GM12878 (cell line): Measurements from ENCODE around the gene ARID3A. TPM values are rescaled to one million over a fixed set of nuclear protein-coding genes. Genes with fewer than 3 reads are reported as not detected.

Experiments
- ATAC-seq: fragments of 200-7000 bp; cut with Tn5 transposase; 3 replicates; pipeline ENCODE4 v1.9.1; 2020; ENCODE audit warnings: mild to moderate bottlenecking, moderate library complexity
- BruUV-seq: library from RNA; stranded (reverse); fragments of 400-500 nt; replicated peaks from 2 replicates; lab custom pipeline; 2021; lab: Mats Ljungman, UMichigan
- CTCF ChIA-PET: fragments of 300-600 bp; sonication (Branson Sonifier 250); formaldehyde crosslinking; extraction: SDS; loops from one replicate; lab custom pipeline; 2021; ENCODE audit warnings: inconsistent platforms; lab: Yijun Ruan, JAX
- POLR2A ChIA-PET: fragments of 350-600 bp; formaldehyde crosslinking; extraction: SDS; loops from one replicate; lab custom pipeline; 2021; ENCODE audit warnings: inconsistent platforms; lab: Charles Lee
- RAD21 ChIA-PET: fragments of 300-600 bp; sonication (Branson Sonifier 250); formaldehyde crosslinking; loops from one replicate; lab custom pipeline; 2023; ENCODE audit warnings: antibody characterized with exemption; ENCODE audit not compliant: unreplicated experiment; lab: Charles Lee
- SMC1A ChIA-PET: fragments of 300-600 bp; sonication (Branson Sonifier 250); formaldehyde crosslinking; loops from one replicate; lab custom pipeline; 2023; ENCODE audit not compliant: unreplicated experiment, uncharacterized antibody; lab: Charles Lee
- DNase-seq: peaks from one replicate; pipeline ENCODE4 v3.0.0-alpha.2; 2011; ENCODE audit warnings: low read depth, low spot score
- FAIRE-seq: peaks from 3 replicates; lab custom pipeline; 2011; peaks lifted over from hg19 to GRCh38; lab: Jason Lieb, UNC
- H2AFZ ChIP-seq: 2 replicates; pipeline ENCODE4 v1.6.0; 2011; ENCODE audit warnings: low read depth, low read length, control low read depth; ENCODE audit not compliant: control insufficient read depth
- H3K27ac ChIP-seq: 2 replicates; pipeline ENCODE4 v1.5.1; 2011; ENCODE audit warnings: control low read depth; ENCODE audit not compliant: control insufficient read depth, insufficient read depth
- H3K27me3 ChIP-seq, 2 experiments: replicated peaks in 1 of 2; 2 replicates each; pipeline versions ENCODE4 v1.6.0 to v1.6.1; 2011; ENCODE audit warnings: low read length in 1 of 2; ENCODE audit not compliant: control insufficient read depth in 2 of 2, insufficient read depth in 2 of 2
- H3K36me3 ChIP-seq, 2 experiments: 2 replicates each; pipeline ENCODE4 v1.5.1; 2011; ENCODE audit warnings: low read length in 1 of 2; ENCODE audit not compliant: control insufficient read depth in 2 of 2, insufficient read depth in 2 of 2
- H3K4me1 ChIP-seq: 2 replicates; pipeline ENCODE4 v1.6.1; 2011; ENCODE audit warnings: mild to moderate bottlenecking, low read length, moderate library complexity, mixed read lengths; ENCODE audit not compliant: control insufficient read depth, insufficient read depth
- H3K4me2 ChIP-seq: 2 replicates; pipeline ENCODE4 v1.6.0; 2011; ENCODE audit warnings: control low read depth; ENCODE audit not compliant: control insufficient read depth, insufficient read depth
- H3K4me3 ChIP-seq: fragments of 200-600 bp; sonication (generic); 2 replicates; pipeline ENCODE4 v1.5.1; 2016
- H3K79me2 ChIP-seq: 2 replicates; pipeline ENCODE4 v1.6.0; 2011; ENCODE audit warnings: low read length; ENCODE audit not compliant: control insufficient read depth, insufficient read depth
- H3K9ac ChIP-seq: 2 replicates; pipeline ENCODE4 v1.8.0; 2011; ENCODE audit warnings: low read length, control low read depth, mixed read lengths; ENCODE audit not compliant: control insufficient read depth, insufficient read depth
- H3K9me3 ChIP-seq: replicated peaks from 3 replicates; pipeline ENCODE4 v1.5.1; 2011; ENCODE audit warnings: mild to moderate bottlenecking, low read length; ENCODE audit not compliant: control insufficient read depth, insufficient read depth
- H4K20me1 ChIP-seq: 2 replicates; pipeline ENCODE4 v1.6.0; 2011; ENCODE audit not compliant: control insufficient read depth, insufficient read depth
- CBX3 ChIP-seq: fragments of 200-600 bp; sonication (generic); IDR thresholded peaks from 2 replicates; pipeline ENCODE4 v1.6.1; 2016; ENCODE audit warnings: low read depth, borderline replicate concordance
- EGR1 ChIP-seq, 2 experiments: IDR thresholded peaks; 1 replicate in 1 of 2; 2 replicates in 1 of 2; pipeline ENCODE4 v1.6.1; 2011 to 2012; ENCODE audit warnings: low read depth in 2 of 2, low read length in 2 of 2, borderline replicate concordance in 1 of 2, mild to moderate bottlenecking in 1 of 2, moderate library complexity in 1 of 2
- IKZF2 ChIP-seq, 2 experiments: fragments of 450-650 bp; IDR thresholded peaks; 2 replicates each; pipeline ENCODE4 v1.6.1; 2017; ENCODE audit warnings: mild to moderate bottlenecking in 2 of 2, moderate library complexity in 2 of 2
- JUND ChIP-seq: IDR thresholded peaks from 2 replicates; pipeline ENCODE4 v1.6.1; 2012; ENCODE audit warnings: low read depth, mild to moderate bottlenecking, low read length, improper control_type of control experiment, moderate library complexity
- KAT2A ChIP-seq: conservative IDR thresholded peaks from 2 replicates; pipeline ENCODE4 v1.6.1; 2011; ENCODE audit warnings: low read depth, low read length; ENCODE audit not compliant: control insufficient read depth
- MXI1 ChIP-seq: fragments of 150-350 bp; IDR thresholded peaks from 2 replicates; pipeline ENCODE4 v1.6.1; 2011; ENCODE audit warnings: low read depth, mild to moderate bottlenecking, inconsistent platforms, low read length, improper control_type of control experiment
- RB1 ChIP-seq: fragments of 450-650 bp; formaldehyde crosslinking; IDR thresholded peaks from 2 replicates; pipeline ENCODE4 v1.6.1; 2017; ENCODE audit warnings: mild to moderate bottlenecking, borderline replicate concordance
- SMARCA5 ChIP-seq: fragments of 450-650 bp; IDR thresholded peaks from 2 replicates; pipeline ENCODE4 v1.6.1; 2017; ENCODE audit warnings: mild to moderate bottlenecking
- SP1 ChIP-seq: IDR thresholded peaks from one replicate; pipeline ENCODE4 v1.6.1; 2011; ENCODE audit warnings: low read depth, low read length
- SUZ12 ChIP-seq: fragments of 200-600 bp; sonication (generic); IDR thresholded peaks from one replicate; pipeline ENCODE4 v1.6.1; 2018; ENCODE audit warnings: antibody characterized with exemption, mild to moderate bottlenecking; ENCODE audit not compliant: unreplicated experiment
- ZNF207 ChIP-seq: fragments of 450-650 bp; IDR thresholded peaks from 2 replicates; pipeline ENCODE4 v1.6.1; 2014; ENCODE audit warnings: antibody characterized with exemption, mild to moderate bottlenecking, borderline replicate concordance
- WGBS: methylation state at CpG from one replicate; pipeline ENCODE4 v1.1.6; 2016; ENCODE audit warnings: low lambda C conversion rate; ENCODE audit not compliant: insufficient replicate concordance, insufficient coverage; ENCODE audit errors: missing lambda C conversion rate; 5-methylcytosine and 5-hydroxymethylcytosine counted together
- in situ Hi-C: fragments of 300-500 bp; cut with MboI; formaldehyde crosslinking; loops from 9 replicates; pipeline ENCODE4 v1.14.3; 2018; ENCODE audit warnings: mixed read lengths
- intact Hi-C: fragments of 100-400 bp; cut with micrococcal nuclease; formaldehyde crosslinking; loops from one replicate; pipeline ENCODE4 v1.14.2; 2022; ENCODE audit not compliant: unreplicated experiment
- polyA plus RNA-seq, 11 experiments: library from polyadenylated mRNA; depleted of rRNA in 4 of 11; unstranded in 6 of 11; stranded (reverse) in 5 of 11; fragments of >200 nt; fragmentation: Nextera tagmentation in 4 of 11; fragmentation: Illumina TruSeq in 1 of 11; extraction: Ambion mirVana in 4 of 11; extraction: Trizol in 1 of 11; gene quantifications; 1 replicate in 1 of 11; 2 replicates in 10 of 11; pipeline versions ENCODE4 v1.2.1 to v1.2.3, GENCODE V29; 2011 to 2016; ENCODE audit warnings: inconsistent platforms in 2 of 11, missing spikeins in 2 of 11, low read depth in 1 of 11
- total RNA-seq, 4 experiments: library from RNA; depleted of rRNA in 3 of 4; stranded (reverse); fragments of >200 nt in 3 of 4; fragmentation: Illumina TruSeq in 1 of 4; extraction: Trizol in 1 of 4; gene quantifications; 2 replicates each; pipeline versions ENCODE4 v1.2.1 to v1.2.3, GENCODE V29; 2013 to 2021
- TF ChIP-seq, protein P1 (sequence below), 3 experiments: IDR thresholded peaks in 2 of 3; conservative IDR thresholded peaks in 1 of 3; 2 replicates each; pipeline ENCODE4 v1.5.1; 2011; ENCODE audit warnings: low read depth in 3 of 3, low read length in 3 of 3, mild to moderate bottlenecking in 3 of 3, control low read depth in 2 of 3, moderate library complexity in 2 of 3, inconsistent platforms in 1 of 3, mixed read lengths in 1 of 3; ENCODE audit not compliant: control insufficient read depth in 2 of 3, insufficient read depth in 1 of 3; ENCODE audit errors: extremely low read depth in 1 of 3
- TF ChIP-seq, protein P2 (sequence below): IDR thresholded peaks from 2 replicates; pipeline ENCODE4 v1.6.1; 2012; ENCODE audit warnings: improper control_type of control experiment, low read depth, low read length; ENCODE audit not compliant: insufficient replicate concordance

The ARID3A gene
- total and polyA plus RNA-seq, 10 of the 15 experiments (the other 5 are each of a cell fraction or from before 2014, with no cell fraction given): 0.76 to 70.0 (median 16.7) TPM

DNA sequence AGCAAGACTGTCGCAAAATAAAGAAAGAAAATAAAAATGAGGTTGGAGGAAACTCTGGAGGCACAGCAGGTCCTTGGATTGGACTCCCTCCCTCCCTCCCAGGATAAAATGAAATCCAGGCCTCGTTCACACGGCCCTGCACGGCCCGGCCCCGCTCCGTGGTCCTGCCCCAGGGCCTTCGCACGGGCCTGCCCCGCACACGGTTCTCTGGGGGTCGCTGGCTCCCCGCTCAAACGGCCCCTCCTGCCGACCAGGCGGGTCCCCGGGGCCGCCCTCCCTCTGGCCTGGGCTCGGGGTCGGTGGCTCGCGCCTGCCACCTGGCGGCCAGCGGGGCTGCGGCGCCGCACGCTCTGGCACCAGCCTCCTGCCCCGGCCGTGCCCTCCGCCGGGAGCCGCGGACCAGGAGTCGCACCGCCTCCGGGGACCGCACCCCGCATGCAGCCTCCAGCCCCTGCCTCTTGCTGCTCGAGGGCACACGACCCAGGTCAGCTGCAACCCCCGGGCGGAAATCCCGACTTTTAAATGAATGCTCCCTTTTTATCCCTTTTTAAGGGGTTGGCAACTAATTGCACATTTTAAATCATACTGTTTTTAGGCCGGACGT lies 56.8 kb downstream of the ARID3A start:
- in situ Hi-C loops (loop anchor here (5.0 kb wide), 1 partner anchor 60 kb away; no protein-coding TSS in a partner anchor), intact Hi-C loops (loop anchor here (1.0 kb wide), 1 partner anchor 61 kb away; no protein-coding TSS in a partner anchor)
- H3K4me3 ChIP-seq: peak overlapping the region; percentile 50; the same call in 1 of the 2 replicates
- CTCF ChIA-PET: interaction anchor here (0.7 to 5.7 kb wide), 11 partner anchors 12 to 210 kb away, joined by 3 to 150 read pairs (median 5); partner anchors contain the start of gene GPX4
- FAIRE-seq (no peak), DNase-seq (no peak), ATAC-seq (peak; percentile 90)
- H3K79me2 ChIP-seq: peaks cover 11% of the 10 kb centered on the region
- H3K4me2 ChIP-seq: peak overlapping the region; percentile 64
- WGBS: under 1% methylated on average over 46 of the region's 46 CpGs
- H3K27ac ChIP-seq: no peak overlapping the region
- no peak overlapping the region for H3K9ac ChIP-seq
- no TSS peak for BruUV-seq
- no peaks in the 10 kb centered on the region for H3K9me3 ChIP-seq
- no peaks in the 10 kb centered on the region for H3K27me3 ChIP-seq
- no peaks in the 10 kb centered on the region for H4K20me1 ChIP-seq
- H3K36me3 ChIP-seq: no peaks in the 10 kb centered on the region
- SMC1A ChIA-PET: interaction anchor here (1.4 to 5.0 kb wide), 5 partner anchors 35 to 119 kb away, joined by 3 to 119 read pairs (median 6); no protein-coding TSS in a partner anchor
- RAD21 ChIA-PET: interaction anchor here (0.8 to 8.0 kb wide), 7 partner anchors 17 to 119 kb away, joined by 3 to 95 read pairs (median 4); no protein-coding TSS in a partner anchor
- peak overlapping the region; percentile 62 for H2AFZ ChIP-seq
- POLR2A ChIA-PET: interaction anchor here (0.6 to 4.1 kb wide), 3 partner anchors 17 to 120 kb away, joined by 4 to 34 read pairs (median 4); no protein-coding TSS in a partner anchor
- peaks cover 22% of the 10 kb centered on the region for H3K4me1 ChIP-seq
- TF ChIP-seq ZNF207 (peak; percentile 79; the same call in 1 of the 2 replicates), JUND (no peak), KAT2A (no peak), SUZ12 (no peak), IKZF2 (IDR thresholded peaks at IDR 0.05) (no peak), SMARCA5 (peak; percentile 97), MXI1 (no peak; the same call in 1 of the 2 replicates), EGR1 (IDR thresholded peaks at IDR 0.05; ENCODE audit: borderline replicate concordance in 1 of 2, low read depth in 2 of 2, low read length in 2 of 2) (no peak), RB1 (peak; percentile 90; the same call in 1 of the 2 replicates), CBX3 (no peak), SP1 (peak; percentile 56)
- TF ChIP-seq, protein P1, sequence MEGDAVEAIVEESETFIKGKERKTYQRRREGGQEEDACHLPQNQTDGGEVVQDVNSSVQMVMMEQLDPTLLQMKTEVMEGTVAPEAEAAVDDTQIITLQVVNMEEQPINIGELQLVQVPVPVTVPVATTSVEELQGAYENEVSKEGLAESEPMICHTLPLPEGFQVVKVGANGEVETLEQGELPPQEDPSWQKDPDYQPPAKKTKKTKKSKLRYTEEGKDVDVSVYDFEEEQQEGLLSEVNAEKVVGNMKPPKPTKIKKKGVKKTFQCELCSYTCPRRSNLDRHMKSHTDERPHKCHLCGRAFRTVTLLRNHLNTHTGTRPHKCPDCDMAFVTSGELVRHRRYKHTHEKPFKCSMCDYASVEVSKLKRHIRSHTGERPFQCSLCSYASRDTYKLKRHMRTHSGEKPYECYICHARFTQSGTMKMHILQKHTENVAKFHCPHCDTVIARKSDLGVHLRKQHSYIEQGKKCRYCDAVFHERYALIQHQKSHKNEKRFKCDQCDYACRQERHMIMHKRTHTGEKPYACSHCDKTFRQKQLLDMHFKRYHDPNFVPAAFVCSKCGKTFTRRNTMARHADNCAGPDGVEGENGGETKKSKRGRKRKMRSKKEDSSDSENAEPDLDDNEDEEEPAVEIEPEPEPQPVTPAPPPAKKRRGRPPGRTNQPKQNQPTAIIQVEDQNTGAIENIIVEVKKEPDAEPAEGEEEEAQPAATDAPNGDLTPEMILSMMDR (IDR thresholded peaks at IDR 0.05 in 2 of 3, conservative IDR thresholded peaks at IDR 0.05 in 1 of 3; ENCODE audit: control insufficient read depth in 2 of 3, extremely low read depth in 1 of 3, insufficient read depth in 1 of 3, low read depth in 3 of 3, low read length in 3 of 3): peak; percentile 73 to 95 (median 84); a peak in 4 of 6 replicates
- TF ChIP-seq, protein P2, sequence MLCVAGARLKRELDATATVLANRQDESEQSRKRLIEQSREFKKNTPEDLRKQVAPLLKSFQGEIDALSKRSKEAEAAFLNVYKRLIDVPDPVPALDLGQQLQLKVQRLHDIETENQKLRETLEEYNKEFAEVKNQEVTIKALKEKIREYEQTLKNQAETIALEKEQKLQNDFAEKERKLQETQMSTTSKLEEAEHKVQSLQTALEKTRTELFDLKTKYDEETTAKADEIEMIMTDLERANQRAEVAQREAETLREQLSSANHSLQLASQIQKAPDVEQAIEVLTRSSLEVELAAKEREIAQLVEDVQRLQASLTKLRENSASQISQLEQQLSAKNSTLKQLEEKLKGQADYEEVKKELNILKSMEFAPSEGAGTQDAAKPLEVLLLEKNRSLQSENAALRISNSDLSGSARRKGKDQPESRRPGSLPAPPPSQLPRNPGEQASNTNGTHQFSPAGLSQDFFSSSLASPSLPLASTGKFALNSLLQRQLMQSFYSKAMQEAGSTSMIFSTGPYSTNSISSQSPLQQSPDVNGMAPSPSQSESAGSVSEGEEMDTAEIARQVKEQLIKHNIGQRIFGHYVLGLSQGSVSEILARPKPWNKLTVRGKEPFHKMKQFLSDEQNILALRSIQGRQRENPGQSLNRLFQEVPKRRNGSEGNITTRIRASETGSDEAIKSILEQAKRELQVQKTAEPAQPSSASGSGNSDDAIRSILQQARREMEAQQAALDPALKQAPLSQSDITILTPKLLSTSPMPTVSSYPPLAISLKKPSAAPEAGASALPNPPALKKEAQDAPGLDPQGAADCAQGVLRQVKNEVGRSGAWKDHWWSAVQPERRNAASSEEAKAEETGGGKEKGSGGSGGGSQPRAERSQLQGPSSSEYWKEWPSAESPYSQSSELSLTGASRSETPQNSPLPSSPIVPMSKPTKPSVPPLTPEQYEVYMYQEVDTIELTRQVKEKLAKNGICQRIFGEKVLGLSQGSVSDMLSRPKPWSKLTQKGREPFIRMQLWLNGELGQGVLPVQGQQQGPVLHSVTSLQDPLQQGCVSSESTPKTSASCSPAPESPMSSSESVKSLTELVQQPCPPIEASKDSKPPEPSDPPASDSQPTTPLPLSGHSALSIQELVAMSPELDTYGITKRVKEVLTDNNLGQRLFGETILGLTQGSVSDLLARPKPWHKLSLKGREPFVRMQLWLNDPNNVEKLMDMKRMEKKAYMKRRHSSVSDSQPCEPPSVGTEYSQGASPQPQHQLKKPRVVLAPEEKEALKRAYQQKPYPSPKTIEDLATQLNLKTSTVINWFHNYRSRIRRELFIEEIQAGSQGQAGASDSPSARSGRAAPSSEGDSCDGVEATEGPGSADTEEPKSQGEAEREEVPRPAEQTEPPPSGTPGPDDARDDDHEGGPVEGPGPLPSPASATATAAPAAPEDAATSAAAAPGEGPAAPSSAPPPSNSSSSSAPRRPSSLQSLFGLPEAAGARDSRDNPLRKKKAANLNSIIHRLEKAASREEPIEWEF: no peak
